Epithelial cell of proximal tubule (primary cell): Measurements from ENCODE around the gene IL6. TPM values are rescaled to one million over a fixed set of nuclear protein-coding genes. Genes with fewer than 3 reads are reported as not detected.

ENCODE experiments used
- DNase-seq: peaks from one replicate; pipeline ENCODE4 v3.0.0-alpha.2; 2011; ENCODE audit warnings: low read depth
- H3K4me3 ChIP-seq: 2 replicates; pipeline ENCODE4 v1.5.1; 2011; ENCODE audit warnings: low read depth, mild to moderate bottlenecking, low read length
- total RNA-seq: library from RNA; depleted of rRNA; stranded (reverse); fragments of >200 nt; gene quantifications from 2 replicates; pipeline ENCODE4 v1.2.3, GENCODE V29; 2015
- TF ChIP-seq, protein P1 (sequence below): conservative IDR thresholded peaks from 2 replicates; pipeline ENCODE4 v1.5.1; 2012; ENCODE audit warnings: low read depth, mild to moderate bottlenecking, low read length

The IL6 gene
- total RNA-seq, 1 donor from 2014 or later, result 40.4 TPM

DNA sequence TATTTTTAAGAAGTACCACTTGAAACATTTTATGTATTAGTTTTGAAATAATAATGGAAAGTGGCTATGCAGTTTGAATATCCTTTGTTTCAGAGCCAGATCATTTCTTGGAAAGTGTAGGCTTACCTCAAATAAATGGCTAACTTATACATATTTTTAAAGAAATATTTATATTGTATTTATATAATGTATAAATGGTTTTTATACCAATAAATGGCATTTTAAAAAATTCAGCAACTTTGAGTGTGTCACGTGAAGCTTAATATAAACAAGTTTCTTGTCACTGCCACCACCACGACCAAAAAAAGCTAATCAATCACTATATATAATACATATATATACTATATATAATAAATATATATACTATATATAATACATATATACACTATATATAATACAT lies 4.8 kb downstream of the IL6 start:
- DNase-seq, result no peak
- TF ChIP-seq, protein P1, sequence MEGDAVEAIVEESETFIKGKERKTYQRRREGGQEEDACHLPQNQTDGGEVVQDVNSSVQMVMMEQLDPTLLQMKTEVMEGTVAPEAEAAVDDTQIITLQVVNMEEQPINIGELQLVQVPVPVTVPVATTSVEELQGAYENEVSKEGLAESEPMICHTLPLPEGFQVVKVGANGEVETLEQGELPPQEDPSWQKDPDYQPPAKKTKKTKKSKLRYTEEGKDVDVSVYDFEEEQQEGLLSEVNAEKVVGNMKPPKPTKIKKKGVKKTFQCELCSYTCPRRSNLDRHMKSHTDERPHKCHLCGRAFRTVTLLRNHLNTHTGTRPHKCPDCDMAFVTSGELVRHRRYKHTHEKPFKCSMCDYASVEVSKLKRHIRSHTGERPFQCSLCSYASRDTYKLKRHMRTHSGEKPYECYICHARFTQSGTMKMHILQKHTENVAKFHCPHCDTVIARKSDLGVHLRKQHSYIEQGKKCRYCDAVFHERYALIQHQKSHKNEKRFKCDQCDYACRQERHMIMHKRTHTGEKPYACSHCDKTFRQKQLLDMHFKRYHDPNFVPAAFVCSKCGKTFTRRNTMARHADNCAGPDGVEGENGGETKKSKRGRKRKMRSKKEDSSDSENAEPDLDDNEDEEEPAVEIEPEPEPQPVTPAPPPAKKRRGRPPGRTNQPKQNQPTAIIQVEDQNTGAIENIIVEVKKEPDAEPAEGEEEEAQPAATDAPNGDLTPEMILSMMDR, result no peak

DNA sequence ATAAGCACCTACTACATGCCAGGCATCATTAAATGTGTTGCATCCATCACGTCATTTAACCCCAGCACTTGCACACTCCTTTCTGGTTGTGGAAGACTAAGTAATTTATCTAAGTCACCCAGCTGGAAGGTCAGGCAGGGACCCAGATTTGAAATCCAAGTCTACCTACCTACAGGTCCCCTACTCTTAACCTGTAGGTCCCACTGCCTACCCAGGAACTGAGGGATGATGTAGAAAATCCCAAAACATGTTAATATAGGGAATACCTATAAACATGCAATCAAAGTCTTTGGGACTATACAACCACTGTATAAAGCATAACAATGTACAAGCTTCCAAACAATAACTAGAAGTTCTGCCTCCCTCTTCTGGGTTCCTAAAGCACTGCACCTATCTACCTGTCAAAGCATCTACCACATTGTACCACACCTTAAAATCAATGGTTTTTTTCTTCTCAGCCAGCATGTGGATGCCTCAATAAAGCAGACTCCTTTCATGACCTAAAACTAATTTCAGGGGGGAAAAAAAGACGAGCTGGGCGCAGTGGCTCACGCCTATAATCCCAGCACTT lies 5.6 kb downstream of the IL6 start:
- no peak overlapping the region for H3K4me3 ChIP-seq
- TF ChIP-seq, protein P1, result peak; percentile 61
- no peak for DNase-seq

More for the DNA sequence above, 4.8 kb downstream of the IL6 start:
- H3K4me3 ChIP-seq, result no peak overlapping the region

DNA sequence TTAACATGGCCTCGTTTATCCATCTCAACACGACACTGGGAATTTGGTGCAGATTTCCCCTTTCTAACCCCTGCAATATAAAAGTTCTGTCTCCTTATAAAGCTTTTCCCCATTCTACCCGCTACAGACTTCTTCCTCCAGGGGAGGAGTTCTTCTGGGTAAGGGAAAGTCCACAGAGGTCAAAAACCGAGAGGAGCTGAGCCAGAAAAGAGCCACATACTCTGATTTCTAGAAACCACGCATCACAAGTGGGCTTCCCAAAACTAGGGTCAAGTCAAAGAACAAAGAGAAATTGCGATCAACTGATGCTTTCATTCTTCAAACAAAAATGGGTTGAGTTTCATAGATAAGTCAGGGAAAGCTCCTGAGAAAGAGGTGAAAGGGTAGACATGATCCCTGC lies 6.8 kb downstream of the IL6 start:
- no peak overlapping the region for H3K4me3 ChIP-seq
- TF ChIP-seq, protein P1, result no peak
- no peak for DNase-seq

DNA sequence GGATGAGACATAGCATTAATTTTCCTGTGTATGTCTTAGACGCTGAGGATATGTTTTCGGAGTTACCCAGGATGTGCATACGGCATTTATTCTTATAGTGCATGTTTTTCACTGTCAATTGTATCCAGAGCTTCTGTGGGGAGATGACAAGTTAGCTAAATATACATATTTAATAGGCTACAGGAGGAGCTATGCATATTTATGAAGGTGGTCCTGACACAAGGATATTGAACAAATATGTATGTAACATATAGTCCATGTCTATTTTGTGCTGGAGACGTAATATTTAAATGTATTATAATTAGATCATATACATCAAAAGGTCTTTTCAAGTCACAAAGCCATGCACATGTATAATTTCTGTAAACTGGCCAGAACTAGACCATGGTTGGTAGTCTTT lies 16.0 kb downstream of the IL6 start:
- no peak for DNase-seq
- TF ChIP-seq, protein P1, result no peak
- no peak overlapping the region for H3K4me3 ChIP-seq

DNA sequence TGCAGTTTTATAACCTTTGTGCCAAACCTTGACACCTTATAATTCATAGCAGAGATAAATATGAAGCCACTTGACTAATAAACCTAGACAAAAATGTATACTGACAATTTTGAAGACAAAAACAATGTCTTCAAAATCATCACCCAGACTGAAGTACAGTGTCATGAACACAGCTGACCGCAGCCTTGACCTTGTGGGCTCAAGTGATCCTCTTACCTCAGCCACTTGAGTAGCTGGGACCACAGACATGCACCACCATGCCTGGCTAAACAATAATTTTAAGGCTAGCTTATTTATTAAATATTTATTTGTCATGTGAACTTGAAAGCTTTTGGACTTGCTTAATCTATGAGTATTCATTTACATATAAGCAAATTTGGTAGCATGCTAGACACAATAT lies 24.3 kb downstream of the IL6 start:
- TF ChIP-seq, protein P1, result no peak
- H3K4me3 ChIP-seq, result no peak overlapping the region
- no peak for DNase-seq

DNA sequence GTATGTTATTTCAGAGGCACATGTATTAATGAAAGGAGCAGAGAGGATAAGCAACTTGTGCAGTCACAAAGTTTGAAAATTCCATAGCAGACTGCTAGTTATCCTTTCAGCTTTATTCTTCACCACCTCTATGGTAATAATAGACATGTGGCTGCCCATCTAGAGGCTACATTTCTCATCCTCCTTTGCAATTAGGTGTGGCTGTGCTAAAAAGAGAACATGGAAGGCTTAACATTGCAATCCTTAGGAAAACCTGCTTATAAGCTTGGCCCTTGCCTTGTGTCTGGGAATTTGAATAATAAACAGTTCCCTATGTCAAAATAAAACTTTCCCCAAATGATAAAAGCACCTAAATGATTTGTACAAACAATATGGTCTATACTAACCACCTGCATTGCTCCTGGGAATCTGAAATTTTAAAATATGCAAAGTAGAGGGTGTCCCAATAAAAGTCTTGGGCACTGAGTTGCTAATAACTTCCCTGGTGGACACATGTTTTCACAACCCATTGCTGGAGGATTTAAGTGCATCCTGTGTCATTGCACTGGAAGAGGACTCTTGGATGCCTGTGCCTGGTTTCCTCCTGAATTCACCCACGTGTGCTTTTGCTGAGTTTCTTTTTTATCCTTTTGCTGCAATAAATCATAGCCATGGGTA lies 30.5 kb downstream of the IL6 start:
- no peak overlapping the region for H3K4me3 ChIP-seq
- TF ChIP-seq, protein P1, result no peak
- DNase-seq, result no peak

DNA sequence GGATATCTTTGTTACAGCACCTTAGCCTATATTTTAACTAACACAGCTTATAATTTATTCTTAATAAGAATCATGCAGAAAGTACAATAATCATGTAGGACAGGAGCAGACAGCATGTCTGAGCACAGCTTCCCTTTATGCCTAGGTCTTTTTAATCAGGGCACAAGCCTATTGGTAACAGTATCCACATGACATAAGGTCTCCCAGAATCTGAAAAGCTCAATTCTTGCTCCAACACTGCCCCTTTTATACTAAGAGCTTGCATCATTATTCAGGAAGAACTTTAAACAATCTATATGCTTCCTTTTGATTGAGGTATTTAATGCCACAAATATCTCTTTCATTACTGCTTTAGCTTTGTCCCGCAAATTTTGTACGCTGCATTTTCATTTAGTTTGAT lies 31.6 kb downstream of the IL6 start:
- no peak overlapping the region for H3K4me3 ChIP-seq
- DNase-seq, result no peak
- TF ChIP-seq, protein P1, result no peak
